Left renal cortex interstitium (tissue), 4 donors: Measurements from ENCODE around the gene SIPA1L2. TPM values are rescaled to one million over a fixed set of nuclear protein-coding genes. Genes with fewer than 3 reads are reported as not detected.
"Not testable (repeated sequence)": the region's sequence is repeated elsewhere in the genome, so short reads cannot be mapped to it uniquely, and the experiment has no call there.

ENCODE experiments used
- DNase-seq, 4 donors: peaks; one replicate each; pipeline ENCODE4 v3.0.0-alpha.2; 2013; ENCODE audit warnings: low read depth in 4 of 4, low spot score in 2 of 4, missing footprints in 1 of 4
- polyA plus RNA-seq, 4 donors: library from polyadenylated mRNA; unstranded; fragments of 120-200 nt; gene quantifications; one replicate each; pipeline ENCODE4 v1.2.1, GENCODE V29; 2013; ENCODE audit not compliant: insufficient read length in 4 of 4

Gene SIPA1L2
- polyA plus RNA-seq, 4 donors, result 26.6 to 40.8 (median 30.5) TPM

DNA sequence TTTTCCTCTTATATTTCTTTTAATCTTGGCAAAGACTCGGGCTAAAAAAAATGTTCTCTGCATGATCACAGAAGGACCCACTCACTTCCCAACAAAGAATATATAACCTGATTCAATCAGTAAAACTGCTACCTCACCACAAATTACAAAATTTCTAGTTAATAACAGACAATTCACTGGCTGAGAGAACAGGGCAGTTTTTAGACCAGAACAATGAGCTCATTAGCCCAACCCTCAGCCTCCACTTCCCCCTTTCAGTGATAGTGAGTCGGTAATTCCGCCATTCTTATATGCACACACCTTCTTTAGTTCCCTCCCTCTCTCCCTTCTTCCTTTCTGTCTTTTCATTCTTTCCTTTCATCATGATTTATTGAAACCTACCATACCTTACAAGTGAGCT lies 8.9 kb downstream of the SIPA1L2 start:
- no peak for DNase-seq

DNA sequence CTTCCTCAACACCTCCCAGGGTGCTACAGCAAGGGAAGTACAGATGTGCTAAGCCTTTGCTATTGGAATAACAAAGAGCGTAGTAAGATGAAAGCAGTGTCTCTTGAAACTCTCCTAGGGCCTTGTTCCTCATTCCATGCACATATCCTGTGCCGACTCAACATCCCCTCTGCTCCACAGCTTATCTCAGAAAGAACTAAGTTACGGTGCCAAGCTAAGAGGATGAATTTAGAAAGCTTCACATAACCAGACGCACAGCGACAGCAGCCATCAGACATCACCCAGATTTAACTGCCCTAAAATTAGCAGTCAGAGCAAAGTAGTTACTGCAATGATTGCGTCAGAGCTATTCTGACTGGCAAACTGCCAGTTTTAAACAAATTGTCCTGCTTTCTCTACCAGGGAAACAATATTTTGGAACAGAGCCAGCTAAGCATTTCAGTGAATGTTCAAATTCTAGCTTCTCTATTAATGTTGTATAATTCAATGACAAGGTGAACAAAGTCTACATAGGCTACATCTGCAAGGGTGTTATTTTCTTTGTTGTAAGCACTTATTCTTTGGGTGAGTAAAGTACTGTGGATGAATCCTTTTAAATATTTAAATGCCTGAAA lies 9.5 kb downstream of the SIPA1L2 start:
- peak in 1 of 4 donors; percentile 65 for DNase-seq

DNA sequence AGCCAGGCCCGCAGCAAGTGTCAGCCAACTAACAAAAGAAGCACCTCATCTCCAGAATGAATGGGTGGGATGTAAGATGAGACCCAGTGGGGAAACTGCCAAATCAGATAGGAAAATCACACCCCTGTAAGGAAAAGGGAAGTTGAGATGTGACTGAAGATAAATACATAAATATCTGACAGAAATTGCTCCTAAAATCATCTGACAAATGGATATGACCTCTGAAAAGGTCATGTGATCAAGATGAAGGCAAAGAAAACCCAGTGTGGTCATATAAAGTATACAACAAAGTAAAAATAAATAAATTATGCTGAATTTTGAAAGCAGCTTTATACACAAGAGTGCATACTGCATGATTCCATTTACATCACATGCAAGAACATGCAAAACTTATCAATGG lies 12.7 kb downstream of the SIPA1L2 start:
- no peak for DNase-seq

DNA sequence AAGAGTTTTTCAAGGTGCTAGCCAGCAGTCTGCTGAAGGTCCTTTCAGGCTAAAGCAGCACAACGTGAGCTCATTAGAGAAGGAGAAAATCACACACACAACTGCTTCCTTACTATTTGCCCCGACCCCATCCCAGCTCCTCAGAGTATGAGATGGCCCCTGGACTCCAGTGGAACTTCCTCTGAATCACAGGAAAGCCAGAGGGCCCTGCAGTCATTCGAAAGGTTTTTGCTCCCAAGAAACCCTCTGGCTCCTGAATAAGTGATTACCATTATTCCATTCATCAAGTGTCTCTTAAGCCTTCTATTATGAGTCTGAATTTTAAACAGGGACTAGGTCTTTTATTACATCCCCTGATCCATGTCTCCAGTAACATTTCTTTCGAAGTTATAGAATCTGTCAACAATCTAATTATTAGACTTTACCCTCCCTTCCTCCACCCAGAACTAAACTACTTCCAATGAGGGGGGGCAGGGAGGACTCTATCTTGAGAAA lies 14.6 kb downstream of the SIPA1L2 start:
- no peak for DNase-seq

DNA sequence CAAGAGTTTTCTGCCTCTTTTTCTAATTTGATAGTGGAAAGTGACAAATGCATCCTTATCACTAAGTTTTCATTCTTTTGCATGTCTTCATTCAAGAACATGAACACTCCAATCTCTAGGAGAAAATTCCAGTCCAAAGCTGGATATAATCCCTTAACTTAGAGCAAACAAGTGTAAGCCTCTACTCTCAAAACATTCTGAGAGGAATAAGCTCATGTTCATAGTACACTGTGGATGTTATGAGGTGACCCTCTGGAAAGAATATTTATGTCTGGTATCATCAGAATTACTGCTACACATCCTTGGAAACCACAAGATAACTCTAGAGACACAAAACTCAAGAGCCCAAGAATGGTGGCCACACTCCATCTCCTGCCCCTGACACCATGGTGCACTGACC lies 15.1 kb downstream of the SIPA1L2 start:
- no peak for DNase-seq

DNA sequence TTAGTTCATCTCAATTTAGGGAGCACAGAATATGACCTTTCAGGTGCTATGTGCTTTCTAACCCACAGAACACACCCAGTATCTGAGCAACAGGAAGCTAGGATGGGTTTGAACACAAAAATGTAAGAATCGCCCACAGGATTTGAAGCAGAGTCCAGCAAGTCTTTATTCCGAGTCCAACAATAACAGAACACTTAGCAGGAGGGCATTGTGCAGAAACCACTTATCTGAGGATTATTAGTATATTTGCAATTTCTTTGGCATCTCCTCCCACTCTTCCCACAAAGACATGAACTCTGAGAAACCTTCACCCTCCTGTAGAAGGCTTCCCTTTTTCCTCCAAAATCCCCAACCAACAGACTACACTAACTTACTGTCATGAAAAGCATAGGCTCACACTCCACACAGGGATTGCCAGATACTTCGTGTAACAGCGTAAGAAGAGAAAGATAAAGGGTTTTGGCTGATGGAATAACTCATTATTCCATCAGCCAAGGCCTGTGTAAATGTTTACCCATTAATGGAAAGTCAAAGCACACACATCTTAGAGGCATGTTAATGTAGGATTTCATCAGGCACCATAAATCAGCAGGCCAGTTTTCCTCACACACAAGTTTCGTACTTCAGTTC lies 16.1 kb downstream of the SIPA1L2 start:
- DNase-seq, result no peak

DNA sequence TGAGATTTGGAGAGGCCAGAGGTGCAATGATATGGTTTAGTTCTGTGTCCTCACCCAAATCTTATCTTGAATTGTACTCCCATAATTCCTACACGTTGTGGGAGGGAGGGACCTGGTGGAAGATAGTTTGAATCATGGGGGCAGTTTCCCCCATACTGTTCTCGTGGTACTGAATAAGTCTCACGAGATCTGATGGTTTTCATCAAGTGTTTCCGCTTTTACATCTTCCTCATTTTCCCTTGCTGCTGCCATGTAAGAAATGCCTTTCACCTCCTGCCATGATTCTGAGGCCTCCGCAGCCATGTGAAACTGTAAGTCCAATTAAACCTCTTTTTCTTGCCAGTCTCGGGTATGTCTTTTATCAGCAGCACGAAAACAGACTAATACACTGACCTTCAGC lies 17.1 kb downstream of the SIPA1L2 start:
- DNase-seq, result not testable (repeated sequence)

DNA sequence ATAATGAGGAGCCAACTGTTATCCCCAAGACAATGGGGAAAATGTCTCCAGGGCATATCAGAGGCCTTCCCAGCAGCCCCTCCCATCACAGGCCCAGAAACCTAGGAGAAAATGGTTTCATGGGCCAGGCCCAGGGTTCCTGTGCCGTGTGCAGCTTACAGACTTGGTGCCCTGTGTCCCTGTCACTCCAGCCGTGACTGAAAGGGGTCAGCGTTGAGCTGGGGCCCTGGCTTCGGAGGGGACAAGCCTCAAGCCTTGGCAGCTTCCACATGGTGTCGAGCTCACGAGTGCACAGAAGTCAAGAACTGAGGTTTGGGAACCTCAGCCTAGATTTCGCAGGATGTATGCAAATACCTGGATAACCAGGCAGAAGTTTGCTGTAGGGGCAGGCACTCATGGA lies 18.1 kb downstream of the SIPA1L2 start:
- DNase-seq, result no peak

DNA sequence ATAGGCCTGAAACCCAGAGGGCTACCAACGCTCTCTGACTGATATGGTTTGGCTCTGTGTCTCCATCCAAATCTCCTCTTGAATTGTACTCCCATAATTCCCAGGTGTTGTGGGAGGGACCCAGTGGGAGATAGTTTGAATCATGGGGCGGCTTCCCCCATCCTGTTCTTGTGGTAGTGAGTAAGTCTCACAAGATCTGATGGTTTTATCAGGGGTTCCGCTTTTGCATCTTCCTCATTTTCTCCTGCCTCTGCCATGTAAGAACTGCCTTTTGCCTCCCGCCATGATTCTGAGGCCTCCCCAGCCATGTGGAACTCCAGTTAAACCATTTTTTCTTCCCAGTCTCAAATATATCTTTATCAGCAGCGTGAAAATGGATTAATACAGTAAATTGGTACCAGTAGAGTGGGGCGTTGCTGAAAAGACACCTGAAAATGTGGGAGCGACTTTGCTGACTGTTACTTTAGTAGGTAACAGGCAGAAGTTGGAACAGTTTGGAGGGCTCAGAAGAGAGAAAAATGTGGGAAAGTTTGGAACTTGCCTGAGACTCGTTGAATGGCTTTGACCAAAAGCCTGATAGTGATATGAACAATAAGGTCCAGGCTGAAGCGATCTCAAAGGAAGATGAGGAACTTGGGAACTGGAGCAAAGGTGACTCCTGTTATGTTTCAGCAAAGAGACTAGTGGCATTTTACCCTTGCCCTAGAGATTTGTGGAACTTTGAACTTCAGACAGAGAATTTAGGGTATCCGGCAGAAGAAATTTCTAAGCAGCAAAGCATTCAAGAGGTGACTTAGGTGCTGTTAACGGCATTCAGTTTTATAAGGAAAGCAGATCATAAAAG lies 18.8 kb downstream of the SIPA1L2 start:
- not testable (repeated sequence) for DNase-seq

DNA sequence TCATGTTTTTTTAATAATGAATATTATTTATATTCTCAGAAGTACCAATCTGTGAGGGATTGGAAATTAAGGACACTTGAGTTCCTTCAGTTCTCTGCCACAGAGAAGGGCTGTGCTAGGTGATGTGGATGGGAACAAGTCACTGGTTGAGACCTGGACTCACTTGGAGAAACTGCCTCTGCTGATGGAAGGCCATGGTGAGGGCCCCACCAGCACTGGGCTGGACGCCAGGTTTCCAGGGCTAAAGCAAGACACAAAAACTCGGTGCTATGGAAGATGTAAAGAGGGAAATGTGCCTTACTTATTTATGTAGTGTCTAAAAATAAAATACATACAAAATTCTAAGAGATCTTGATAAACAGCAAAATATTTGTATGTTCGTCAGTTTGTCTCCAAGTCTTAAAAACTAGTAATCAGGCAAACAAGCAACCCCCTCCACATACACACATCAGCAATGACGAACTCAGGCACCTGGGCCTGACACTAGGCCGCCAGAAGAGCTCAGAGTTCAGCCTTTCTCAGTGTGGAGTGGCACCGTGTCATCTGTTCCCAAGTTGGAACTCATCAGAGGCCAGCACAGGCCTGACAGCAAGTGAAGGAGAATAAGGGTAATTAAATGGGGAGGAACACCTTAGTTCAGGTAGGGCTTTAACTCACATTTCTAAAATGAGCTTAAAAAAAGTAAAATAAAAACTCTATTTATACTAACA lies 19.6 kb downstream of the SIPA1L2 start:
- no peak for DNase-seq

DNA sequence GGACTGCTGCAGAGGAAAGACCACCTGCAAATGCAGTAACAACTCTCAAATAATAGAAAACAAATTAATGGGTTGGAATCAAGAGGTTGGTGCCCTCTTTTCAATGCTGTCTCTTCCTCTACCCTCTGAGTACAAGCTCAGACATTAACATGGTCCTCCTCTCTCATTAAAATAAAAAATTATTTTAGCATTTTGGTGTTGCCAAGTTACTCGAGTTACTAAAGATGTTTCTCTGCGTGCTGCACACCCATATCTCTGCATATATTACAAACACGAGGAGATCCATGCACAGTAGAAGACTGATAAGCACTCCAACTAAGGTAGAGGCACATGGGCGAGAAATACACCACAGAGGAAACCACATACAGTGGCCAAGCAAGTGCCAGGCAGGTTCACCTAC lies 21.5 kb downstream of the SIPA1L2 start:
- no peak for DNase-seq

DNA sequence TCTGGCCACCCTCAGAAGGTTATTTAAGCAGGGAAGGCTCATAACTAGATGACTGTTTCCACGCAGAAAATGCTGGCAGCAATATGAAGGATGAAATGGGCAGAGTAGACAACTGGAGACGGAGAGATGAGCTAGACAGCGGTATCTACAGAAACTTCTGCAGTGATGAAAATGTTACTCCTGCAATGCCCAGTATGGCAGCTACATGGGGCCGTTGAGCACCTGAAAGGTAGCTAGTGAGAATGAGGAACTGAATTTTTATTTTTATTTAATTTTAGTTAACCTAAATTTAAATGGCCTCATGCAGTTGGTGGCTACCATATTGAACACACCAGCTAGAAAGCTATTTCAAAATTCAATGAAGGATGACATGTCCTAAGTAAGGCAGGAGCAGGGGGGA lies 27.3 kb downstream of the SIPA1L2 start:
- no peak for DNase-seq

DNA sequence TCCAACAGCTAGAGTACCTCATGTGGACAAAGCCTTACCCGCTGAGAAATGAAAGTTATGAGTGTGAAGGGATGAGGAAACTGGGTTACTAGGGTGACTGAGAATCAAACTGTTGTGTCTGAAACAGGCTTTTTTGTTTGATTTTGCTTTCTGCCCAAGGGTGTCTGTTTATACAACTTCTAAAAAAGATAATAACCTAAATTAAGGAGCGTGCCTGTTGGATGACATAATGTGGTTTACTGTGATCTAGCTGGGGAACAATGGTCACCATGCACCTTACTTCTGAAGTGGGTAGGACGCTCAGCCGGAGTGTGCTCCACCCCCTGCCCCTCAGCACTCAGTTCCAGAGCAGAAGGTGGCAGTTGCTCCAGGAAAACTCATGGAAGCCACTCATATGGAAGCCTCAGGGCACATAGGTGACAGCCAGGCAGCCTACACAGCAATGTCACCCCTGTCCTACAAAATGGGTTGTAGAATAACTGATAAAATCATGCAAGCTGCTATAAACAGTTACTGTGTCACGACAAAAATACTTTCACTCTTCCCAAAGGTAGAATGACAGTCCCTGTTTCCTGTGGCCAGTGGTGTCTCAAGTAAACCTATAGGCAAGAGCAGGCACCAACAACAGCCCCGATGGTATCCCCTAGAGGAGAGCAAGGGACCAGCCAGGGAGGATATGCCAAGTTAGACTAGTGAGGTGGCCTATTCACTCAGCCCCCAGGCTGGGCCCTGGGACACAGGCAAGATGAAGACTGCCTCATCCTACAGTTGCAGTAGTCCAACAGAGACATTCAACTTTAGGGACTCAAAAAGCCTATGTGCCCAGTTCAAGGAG lies 29.3 kb downstream of the SIPA1L2 start:
- DNase-seq, result no peak

DNA sequence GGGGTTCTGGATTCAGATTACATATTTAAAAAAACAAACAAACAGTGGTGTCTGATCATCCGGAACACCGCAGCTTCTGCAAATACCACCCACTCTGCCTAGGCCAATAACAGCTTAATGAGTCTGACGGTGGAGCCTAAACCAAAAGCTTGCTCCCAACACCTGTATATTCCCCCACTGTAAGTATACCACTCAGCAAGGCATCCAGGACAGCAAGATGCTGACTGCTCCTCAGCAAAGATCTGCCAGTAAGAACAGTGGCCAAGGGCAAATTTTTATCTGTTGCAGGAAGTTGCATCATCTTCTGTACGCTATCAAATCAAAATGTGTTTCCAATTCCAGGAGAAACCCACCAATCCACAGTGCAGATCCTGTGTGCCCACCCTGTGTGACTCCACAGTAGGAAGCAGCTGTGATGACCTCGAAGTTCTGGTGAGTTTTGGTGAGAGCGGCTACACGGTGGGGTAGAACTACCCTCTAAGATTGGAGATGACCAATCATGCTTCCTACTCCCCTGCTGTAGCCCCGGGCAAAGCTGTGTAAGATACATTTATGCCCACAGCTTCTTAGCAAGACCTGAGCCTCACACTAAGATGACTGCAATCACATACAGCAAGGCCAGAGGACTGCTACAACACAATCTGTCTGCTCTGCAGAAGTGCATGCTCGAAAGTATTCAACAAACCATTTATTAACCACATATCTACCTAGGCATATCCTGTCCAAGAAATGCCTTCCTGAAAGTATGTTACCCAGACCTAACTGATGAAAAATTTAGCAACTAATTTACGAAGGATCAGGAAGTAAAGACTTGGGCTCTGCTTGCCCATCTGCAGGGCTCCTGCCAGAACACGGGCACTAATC lies 30.5 kb downstream of the SIPA1L2 start:
- no peak for DNase-seq

DNA sequence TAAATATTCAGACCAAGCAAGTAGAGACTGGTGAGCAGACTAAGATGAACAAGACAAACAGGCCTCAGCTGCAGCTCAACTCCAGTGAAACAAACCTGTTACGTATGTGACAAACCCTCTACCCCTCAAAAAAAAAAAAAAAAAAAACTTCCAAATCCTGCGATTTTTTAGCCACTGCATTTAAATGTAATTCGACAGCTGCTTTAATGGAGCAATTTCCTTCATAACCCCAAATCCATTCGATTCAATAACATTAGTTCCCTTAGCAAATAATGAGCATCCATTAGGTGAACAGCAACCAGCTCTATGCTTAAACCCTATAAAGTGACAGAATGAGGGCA lies 31.1 kb downstream of the SIPA1L2 start:
- no peak for DNase-seq

DNA sequence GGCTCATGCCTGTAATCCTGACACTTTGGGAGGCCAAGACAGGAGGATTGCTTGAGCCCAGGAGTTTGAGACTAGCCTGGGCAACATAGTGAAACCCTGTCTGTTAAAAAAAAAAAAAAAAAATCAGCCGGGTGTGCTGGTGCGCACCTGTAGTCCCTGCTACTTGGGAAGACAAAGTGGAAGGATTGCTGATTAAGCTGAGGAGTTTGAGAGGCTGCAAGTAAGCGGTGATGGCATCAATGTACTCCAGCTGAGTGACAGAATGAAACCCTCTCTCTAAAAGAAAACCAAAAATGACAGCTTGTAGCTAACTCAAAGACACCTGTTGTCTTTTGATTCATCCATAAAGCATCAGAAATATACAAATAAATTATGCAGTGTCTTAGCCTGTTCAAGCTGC lies 31.8 kb downstream of the SIPA1L2 start:
- DNase-seq, result no peak

DNA sequence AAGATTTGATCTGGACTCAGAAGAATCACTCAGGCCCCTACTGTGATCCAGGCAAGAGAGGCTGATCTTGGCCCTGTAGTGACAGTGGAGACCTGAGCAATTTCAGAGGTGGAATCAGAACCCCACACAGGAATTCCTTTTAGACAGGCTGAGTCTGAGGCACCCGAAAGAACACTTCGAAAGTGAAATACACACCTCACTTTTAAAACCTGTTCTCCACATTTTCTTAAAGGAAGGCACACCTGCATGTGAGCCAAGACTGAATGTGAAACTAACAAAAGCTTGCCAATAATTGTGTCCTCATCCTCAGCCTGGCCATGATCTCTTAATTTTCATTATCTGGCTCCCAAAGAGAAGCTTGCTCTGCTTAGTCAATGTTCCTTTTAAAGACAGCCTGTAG lies 32.2 kb downstream of the SIPA1L2 start:
- no peak for DNase-seq

DNA sequence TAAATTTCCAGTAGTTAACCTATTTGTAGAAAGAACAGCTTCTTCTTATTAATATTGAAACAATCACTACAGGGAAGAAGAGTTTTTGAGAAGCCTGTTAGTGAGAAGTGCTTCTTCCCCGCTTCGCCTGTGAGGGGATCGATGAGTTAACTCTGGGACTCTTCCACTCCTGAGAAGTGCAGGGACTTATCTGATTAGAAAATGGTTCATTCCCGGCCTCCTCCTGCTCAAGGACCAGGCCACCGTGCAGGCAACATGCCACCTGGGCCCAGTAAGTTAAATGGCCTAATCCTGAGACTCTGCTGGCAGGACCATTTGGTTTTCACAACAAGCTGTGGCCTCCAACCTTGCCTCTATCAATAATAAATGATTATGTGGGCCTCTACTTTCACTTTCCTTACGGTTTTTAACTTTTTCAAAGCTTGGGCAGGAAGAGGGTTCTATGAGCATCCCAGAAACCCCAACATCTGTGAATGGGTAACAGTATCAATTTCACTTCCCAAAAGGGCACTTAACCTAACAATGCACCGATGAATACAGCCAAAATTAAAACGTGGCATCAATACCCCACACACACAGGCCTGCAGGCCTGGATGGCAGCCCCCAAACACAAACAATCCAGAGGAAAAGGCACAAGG lies 33.1 kb downstream of the SIPA1L2 start:
- no peak for DNase-seq
